ENCODE data around the gene ZEB1.
"Not testable (repeated sequence)": the region's sequence is repeated elsewhere in the genome, so short reads cannot be mapped to it uniquely, and the experiment has no call there.

ZEB1 gene

DNA sequence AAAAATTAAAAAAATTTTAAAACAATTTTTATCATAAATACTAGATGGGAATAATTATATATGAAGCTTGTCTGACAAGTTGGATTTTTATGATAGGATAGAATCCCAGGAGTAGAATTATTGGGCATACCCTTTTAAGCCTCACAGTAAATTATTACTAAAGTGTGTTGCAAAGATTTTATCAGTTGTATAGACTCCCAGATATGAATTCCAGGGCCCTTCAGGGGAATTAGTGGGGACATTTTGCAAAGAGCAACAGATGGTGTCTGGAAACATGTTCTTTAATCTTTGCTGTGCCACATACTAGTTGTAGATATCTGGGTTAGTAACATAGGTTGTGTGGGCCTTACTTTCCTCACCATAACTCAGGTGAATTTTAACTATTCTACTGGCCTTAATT is 28.7 kb downstream of the ZEB1 start:
- DNase-seq (ENCODE audit: low read depth), result no peak
- TF ChIP-seq, protein P1, sequence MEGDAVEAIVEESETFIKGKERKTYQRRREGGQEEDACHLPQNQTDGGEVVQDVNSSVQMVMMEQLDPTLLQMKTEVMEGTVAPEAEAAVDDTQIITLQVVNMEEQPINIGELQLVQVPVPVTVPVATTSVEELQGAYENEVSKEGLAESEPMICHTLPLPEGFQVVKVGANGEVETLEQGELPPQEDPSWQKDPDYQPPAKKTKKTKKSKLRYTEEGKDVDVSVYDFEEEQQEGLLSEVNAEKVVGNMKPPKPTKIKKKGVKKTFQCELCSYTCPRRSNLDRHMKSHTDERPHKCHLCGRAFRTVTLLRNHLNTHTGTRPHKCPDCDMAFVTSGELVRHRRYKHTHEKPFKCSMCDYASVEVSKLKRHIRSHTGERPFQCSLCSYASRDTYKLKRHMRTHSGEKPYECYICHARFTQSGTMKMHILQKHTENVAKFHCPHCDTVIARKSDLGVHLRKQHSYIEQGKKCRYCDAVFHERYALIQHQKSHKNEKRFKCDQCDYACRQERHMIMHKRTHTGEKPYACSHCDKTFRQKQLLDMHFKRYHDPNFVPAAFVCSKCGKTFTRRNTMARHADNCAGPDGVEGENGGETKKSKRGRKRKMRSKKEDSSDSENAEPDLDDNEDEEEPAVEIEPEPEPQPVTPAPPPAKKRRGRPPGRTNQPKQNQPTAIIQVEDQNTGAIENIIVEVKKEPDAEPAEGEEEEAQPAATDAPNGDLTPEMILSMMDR (IDR thresholded peaks at IDR 0.05; ENCODE audit: low read depth, low read length, missing control alignments), result no peak
- no peak overlapping the region for H3K4me3 ChIP-seq (ENCODE audit: low read depth, low read length)

DNA sequence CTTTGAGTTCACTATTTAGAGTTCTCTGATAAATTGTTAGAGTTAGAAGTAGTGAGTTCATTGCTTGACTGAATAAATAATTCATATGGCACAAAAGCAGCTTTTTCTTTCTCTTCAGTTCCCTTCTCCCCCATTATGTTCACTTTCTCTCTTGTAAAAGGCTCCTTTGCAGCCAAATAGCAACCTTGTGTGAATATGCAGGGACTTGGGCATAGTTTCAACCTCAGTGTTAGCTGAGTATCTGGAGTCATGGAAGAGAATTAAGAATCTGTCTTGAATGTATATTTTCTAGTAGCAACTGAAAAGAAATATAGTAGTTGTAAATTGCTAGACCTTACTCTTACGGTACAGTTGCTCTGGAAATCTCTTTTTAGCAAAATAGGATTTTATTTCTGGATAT is 31.9 kb downstream of the ZEB1 start:
- DNase-seq (ENCODE audit: low read depth), result no peak
- H3K4me3 ChIP-seq (ENCODE audit: low read depth, low read length), result no peak overlapping the region
- TF ChIP-seq, protein P1 (IDR thresholded peaks at IDR 0.05; ENCODE audit: low read depth, low read length, missing control alignments), result no peak

DNA sequence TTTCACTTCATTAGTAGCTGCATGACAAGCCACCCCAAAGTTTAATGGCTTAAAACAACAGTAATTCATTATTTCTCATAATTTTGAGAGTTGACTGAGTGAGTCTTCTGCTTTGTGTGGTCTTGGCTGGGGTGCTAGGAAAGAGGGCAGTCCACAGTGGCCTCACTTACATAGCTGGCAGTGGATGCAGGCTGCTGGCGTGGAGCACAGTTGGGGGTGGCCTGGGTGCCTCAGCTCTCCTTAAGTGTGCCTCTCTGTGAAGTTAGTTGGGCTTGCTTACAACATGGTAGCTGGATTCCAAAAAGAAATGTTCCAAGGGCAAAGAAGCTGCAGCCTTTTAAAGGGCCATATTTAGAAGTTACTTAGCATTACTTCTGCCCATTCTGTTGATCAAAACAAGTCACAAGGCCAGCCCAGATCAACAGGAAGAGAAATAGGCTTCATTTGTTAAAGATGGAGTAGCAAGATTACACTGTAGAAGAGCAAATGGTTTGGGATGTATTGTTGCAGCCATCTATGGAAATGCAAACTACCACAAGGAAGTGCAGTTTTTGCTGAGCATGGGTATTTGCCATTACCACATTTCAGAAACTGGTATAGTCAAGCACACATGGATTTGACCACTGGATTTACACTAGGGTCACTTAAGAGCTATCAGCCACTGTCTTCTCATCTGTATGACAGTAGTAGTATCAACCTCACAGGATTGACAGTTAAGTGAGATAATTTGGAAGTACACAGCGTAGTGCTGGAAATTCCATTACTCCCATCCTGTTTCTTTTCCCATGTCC is 33.6 kb downstream of the ZEB1 start:
- no peak overlapping the region for H3K4me3 ChIP-seq (ENCODE audit: low read depth, low read length)
- no peak for DNase-seq (ENCODE audit: low read depth)
- TF ChIP-seq, protein P1 (IDR thresholded peaks at IDR 0.05; ENCODE audit: low read depth, low read length, missing control alignments), result no peak

DNA sequence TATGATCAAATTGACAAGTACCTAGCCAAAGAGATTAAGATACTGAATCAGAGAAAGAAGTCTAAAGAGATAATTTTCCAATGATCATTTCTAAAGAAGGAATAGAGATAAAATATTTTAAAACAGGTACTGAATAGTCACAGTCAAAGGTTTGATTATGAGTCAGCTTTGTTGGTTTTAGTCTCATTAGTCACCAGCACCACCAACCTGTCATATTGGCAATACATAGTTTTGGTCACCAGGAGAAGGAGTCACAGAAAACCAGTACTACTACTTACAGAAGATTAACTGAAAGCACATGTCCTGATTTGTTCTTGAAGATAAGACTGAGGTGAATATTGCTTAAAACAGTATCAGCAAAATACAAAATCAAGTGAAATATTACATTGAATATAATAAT is 34.6 kb downstream of the ZEB1 start:
- H3K4me3 ChIP-seq (ENCODE audit: low read depth, low read length), result no peak overlapping the region
- DNase-seq (ENCODE audit: low read depth), result peak; percentile 68
- TF ChIP-seq, protein P1 (IDR thresholded peaks at IDR 0.05; ENCODE audit: low read depth, low read length, missing control alignments), result peak; percentile 32

DNA sequence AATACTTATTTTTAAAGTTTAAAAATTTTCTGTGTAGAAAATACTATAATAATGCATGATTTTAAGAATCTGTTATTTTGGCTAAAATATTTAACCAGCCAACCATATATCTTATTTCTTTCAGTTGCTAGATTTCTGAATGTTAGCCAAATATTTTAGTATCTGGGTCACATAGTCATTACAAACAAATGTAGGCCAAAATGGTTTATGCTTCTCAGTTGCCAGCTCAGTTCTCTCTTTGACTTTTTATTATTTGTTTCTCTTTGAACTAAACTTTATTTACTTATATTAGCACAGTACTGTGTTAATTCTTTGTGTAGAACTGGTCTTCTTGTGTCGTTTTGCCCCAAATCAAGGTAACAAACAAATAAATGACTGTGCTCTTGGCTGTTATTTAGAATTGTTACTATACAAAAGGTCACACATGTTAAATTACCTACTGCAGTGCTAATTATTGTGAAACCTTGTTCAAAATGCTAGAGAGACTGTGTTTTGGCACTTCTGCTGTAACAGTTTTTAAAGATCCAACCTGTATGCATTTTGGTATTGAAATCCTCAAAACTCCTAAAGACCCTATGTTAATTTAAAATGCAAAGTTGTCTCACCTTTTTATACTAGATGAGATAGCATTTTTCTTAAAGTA is 39.8 kb downstream of the ZEB1 start:
- no peak overlapping the region for H3K4me3 ChIP-seq (ENCODE audit: low read depth, low read length)
- no peak for DNase-seq (ENCODE audit: low read depth)
- TF ChIP-seq, protein P1 (IDR thresholded peaks at IDR 0.05; ENCODE audit: low read depth, low read length, missing control alignments), result no peak

DNA sequence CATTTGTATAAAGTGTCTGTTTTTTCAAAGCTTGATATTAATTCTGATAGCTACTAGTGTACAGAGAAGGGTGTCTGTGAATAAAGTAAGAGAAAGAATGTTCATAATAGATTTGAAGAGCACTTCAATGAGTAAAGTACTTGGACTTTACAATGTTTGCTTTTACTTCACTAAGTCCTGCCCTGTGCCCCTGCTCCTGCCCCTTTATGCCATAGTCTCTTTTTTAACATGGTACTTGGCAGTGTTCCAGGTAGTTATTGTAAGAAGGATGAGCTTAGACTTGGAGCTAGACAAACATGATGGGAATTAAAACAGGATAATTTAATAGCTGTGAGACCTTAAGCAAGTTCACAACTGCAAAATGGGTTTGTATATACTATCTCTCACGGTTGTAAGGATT is 41.0 kb downstream of the ZEB1 start:
- no peak for DNase-seq (ENCODE audit: low read depth)

DNA sequence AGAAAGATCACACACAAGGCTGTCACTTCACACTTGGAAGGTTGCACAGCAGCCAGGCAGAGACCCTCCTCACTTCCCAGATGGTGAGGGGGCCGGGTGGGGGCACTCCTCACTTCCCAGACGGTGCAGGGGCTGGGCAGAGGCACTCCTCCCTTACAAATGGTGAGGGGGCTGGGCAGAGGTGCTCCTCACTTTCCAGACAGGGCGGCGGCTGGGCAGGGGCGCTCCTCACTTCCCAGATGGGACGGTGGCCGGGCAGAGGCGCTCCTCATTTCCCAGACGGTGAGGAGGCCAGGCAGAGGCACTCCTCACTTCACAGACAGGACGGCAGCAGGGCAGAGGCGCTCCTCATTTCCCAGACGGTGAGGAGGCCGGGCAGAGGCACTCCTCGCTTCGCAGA is 42.5 kb downstream of the ZEB1 start:
- H3K4me3 ChIP-seq (ENCODE audit: low read depth, low read length); DNase-seq (ENCODE audit: low read depth): not testable (repeated sequence)

More for the DNA sequence above, 41.0 kb downstream of the ZEB1 start:
- H3K4me3 ChIP-seq (ENCODE audit: low read depth, low read length), result no peak overlapping the region
- TF ChIP-seq, protein P1 (IDR thresholded peaks at IDR 0.05; ENCODE audit: low read depth, low read length, missing control alignments), result no peak
